Activated naive CD8-positive, alpha-beta T cell treated with anti-CD3 and anti-CD28 coated beads, Interleukin-2, amount 50 U/mL, for 24 hours (primary cell): ENCODE results near the gene EHD3.

Source experiments
- ATAC-seq: fragments of 150-1000 bp; cut with Tn5 transposase; one replicate; pipeline ENCODE4 v1.10.0; 2021
- DNase-seq: peaks from one replicate; pipeline ENCODE4 v3.0.0; 2021
- H3K27ac Mint-ChIP-seq: one replicate; pipeline ENCODE4 v1.8.0; 2021; ENCODE audit warnings: mild to moderate bottlenecking, mixed read lengths
- H3K27me3 Mint-ChIP-seq: one replicate; pipeline ENCODE4 v1.8.0; 2021; ENCODE audit warnings: mixed read lengths
- H3K36me3 Mint-ChIP-seq: one replicate; pipeline ENCODE4 v1.8.0; 2021; ENCODE audit warnings: low read depth, mixed read lengths
- H3K4me1 Mint-ChIP-seq: one replicate; pipeline ENCODE4 v1.8.0; 2021; ENCODE audit warnings: mixed read lengths
- H3K4me3 Mint-ChIP-seq: one replicate; pipeline ENCODE4 v1.8.0; 2021; ENCODE audit warnings: mild to moderate bottlenecking, moderate library complexity, mixed read lengths
- H3K9me3 Mint-ChIP-seq: one replicate; pipeline ENCODE4 v1.8.0; 2021; ENCODE audit warnings: mixed read lengths

The EHD3 gene

DNA sequence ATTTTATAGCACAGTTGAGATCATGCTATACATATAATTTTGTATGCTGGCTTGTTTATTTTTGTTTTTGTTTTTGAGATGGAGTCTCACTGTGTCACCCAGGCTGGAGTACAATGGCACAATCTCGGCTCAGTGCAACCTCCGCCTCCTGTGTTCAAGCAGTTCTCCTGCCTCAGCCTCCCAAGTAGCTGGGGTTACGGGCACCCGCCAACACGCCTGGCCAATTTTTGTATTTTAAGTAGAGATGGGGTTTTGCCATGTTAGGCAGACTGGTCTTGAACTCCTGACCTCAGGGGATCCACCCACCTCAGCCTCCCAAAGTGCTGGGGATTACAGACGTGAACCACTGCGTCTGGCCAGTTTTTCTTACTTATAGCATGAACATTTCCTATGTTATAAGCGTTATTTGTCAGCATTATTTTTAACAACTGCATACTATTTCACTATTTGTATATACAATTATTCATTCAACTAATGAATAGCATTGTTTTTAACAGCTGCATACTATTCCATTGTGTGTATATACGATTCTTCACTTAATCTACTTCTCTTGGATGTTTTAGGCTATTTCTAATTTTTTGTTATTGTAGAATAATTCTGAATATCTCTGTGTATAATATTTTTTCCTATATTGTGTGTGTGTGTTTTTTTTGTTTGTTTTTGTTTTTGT lies 3.5 kb downstream of the EHD3 start:
- Mint-ChIP-seq H3K27ac (no peak overlapping the region), H3K4me1 (peaks cover 21% of the 10 kb centered on the region), H3K27me3 (no peaks in the 10 kb centered on the region), H3K4me3 (no peak overlapping the region), H3K9me3 (no peaks in the 10 kb centered on the region), H3K36me3 (no peaks in the 10 kb centered on the region)
- DNase-seq (no peak), ATAC-seq (no peak)

DNA sequence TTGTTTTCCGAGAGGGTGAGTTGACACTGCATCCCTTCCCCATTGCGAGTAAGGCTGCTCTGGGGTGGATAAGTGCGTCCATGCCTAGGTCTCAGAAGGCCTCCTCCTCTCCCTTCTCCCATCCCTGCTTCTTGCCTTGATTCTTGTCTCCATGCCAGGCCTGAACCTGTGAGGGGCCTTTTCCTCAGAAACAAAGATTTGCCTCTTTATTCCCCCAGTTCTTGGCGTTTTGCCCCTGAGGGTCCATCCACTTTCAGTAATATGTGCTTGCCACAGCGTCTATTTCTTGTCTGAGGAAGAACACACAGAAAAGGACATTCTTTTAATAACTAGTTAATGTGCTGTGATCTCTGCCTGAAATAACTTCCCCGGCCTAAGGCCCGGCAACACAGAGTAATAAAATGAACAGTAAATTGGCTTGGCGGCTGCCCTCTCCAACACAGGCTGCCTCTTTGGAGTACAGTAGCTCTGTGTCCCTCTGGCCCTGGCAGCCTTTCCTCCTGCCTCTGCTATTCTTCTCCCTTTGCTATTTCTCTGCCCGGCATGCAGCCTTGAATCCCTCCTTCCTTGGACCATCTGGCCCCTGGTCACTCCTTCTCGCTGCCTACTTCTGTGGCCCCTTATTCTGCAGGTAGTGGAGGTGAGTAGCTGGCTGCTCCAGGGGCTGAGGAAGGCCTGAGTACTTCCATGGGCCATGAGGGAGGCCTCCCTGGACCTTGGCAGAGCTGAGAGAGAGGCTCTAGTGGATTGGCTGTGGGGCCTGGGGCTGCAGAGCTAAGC lies 4.4 kb downstream of the EHD3 start:
- H3K36me3 Mint-ChIP-seq, result no peaks in the 10 kb centered on the region
- peaks cover 17% of the 10 kb centered on the region for H3K4me1 Mint-ChIP-seq
- no peak overlapping the region for H3K4me3 Mint-ChIP-seq
- H3K27me3 Mint-ChIP-seq, result no peaks in the 10 kb centered on the region
- DNase-seq (no peak), ATAC-seq (no peak)
- no peak overlapping the region for H3K27ac Mint-ChIP-seq
- H3K9me3 Mint-ChIP-seq, result no peaks in the 10 kb centered on the region

DNA sequence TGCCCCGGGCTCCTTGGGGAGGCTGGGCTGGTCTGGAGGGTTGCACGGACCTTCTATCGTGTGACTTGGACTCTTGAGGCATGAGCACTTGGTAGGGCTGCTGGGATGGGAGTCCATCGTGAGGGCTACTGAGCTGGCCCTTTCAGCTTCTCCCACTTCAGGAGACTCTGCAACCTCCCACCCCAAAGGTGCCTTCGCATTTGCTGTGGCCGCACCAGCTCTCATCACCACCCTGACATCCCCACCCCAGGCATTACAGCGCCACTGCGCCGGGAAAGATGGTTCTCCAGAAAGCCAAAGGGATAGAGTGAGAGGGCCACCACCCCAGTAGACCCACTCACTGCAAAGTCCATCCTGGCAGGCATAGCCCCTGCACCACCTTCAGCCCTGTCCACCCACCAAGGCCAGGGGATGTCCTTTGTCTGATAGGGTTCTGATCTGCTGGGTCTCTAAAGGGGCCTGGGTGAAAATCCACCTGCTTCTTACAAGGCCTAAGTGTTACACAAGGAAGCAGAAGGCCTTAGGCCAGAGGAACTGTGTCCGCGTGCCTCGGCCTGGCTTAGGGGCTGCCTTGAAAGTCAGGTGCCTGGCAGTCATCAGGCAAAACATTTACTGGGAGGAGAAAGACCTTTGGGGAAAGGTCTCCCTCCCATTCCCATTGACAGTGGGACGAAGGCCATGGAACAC lies 5.1 kb downstream of the EHD3 start:
- no peak overlapping the region for H3K4me3 Mint-ChIP-seq
- no peaks in the 10 kb centered on the region for H3K9me3 Mint-ChIP-seq
- H3K27me3 Mint-ChIP-seq, result no peaks in the 10 kb centered on the region
- H3K36me3 Mint-ChIP-seq, result peaks cover under 1% of the 10 kb centered on the region
- DNase-seq, result no peak
- no peak for ATAC-seq
- H3K4me1 Mint-ChIP-seq, result peaks cover 12% of the 10 kb centered on the region
- no peak overlapping the region for H3K27ac Mint-ChIP-seq

DNA sequence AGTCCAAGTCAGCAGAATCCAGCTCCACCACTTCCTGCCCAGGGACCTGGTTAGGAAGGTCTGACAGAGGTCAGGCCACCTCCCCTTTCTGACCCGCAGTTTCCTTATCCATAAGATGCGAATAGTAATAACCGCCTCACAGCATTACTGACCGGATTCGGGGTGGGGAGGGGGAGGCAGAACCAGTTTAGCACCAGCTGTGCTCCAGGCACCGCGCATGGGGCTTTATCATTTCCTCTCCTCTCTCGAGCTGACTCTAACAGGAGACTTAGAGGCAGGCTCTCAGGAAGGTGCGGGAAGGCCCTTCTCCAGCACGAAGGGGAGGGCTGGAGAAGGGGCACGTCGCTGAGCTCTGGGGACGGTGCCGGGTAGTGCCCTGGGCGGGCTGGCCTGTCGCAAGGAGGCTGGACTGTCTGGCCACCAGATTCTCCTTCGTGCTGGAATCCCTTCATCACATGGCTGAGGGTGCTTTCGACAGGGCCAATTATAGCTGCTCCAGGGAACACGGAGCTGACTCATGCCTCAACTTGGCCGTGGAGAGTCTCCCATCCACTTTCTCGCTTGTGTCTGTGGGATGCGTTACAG lies 5.7 kb downstream of the EHD3 start:
- no peak overlapping the region for H3K4me3 Mint-ChIP-seq
- H3K27ac Mint-ChIP-seq, result no peak overlapping the region
- H3K4me1 Mint-ChIP-seq, result peaks cover 11% of the 10 kb centered on the region
- DNase-seq, result no peak
- H3K9me3 Mint-ChIP-seq, result no peaks in the 10 kb centered on the region
- peaks cover 2% of the 10 kb centered on the region for H3K36me3 Mint-ChIP-seq
- ATAC-seq, result no peak
- no peaks in the 10 kb centered on the region for H3K27me3 Mint-ChIP-seq

DNA sequence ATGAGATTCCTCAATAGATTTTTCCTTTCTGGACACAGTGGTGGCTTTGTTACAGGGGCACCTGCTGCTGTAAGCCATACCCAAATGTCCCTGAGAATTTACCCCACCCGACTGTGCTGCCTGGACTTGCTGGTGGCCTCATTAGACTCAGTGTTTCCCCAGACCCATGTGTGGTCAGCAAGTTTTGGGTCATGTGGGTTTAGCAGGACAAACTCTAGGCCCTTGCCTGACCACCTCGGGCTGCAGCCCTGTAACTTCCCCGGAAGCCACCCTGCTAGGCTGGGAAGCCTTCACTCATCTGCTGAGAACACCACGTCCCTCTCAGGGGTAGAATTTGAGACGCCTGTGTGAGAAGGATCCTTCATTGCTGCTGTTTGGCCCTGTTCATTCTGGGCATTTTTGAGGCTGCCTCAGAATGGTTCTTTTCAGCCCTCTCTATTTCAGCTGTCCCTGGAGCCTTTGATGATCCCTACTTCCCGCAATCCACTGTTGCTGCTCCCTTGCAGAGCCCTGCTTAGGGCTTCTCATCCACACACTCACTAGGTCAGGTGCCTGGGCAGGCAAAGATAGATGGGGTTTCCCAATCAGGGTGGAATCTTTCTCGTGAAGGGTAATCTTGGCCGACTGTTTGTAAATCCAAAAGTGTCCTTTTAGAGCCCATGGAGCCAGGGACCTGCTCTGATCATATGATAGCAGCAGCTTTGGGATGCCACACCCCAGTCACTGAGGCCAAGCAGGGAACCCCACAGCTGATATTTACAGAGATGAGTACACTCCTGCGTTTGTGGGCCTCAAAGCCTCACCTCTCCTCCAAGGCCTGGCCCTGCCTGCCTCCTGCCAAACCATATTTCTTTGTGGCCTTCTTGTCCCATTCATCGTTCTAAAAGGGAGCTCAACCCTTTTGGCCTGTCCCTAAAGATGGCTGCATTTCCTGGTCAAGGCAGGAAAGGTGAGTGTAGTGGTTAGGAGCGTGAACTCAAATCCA lies 6.7 kb downstream of the EHD3 start:
- Mint-ChIP-seq H3K4me1 (peaks cover 2% of the 10 kb centered on the region), H3K4me3 (no peak overlapping the region), H3K36me3 (peaks cover 2% of the 10 kb centered on the region), H3K27ac (no peak overlapping the region), H3K9me3 (no peaks in the 10 kb centered on the region), H3K27me3 (no peaks in the 10 kb centered on the region)
- ATAC-seq (no peak), DNase-seq (no peak)

DNA sequence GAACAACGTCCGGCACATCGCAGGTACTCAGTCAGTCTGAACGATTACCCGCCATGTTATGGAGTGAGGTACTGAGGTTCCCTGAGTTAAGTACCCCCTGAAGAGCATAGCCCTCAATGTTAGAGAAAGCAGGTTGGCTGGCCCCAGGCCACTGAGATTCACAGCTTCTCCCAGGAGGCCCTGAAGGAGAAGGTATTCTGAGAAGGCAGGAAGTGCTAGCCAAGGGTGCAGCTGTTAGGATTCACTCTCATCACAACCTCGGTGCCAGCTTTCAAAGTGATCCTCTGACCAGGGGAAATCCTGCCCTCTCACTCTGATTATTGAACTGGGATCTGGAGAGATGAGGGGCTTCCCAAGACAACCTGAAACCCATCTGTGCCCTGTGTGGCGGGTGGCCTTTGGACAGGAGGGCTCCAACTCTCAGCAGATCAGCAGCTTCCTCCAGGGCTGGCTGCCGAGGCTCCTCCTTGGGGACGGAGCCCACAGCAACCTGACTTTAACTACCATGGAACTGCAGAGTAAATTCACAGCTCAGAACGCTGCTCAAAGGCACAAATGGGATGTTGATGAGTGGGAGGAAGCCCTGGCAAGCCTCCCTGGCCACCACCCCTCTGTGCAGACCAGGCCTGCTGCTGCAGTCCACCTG lies 7.8 kb downstream of the EHD3 start:
- Mint-ChIP-seq H3K27me3 (no peaks in the 10 kb centered on the region), H3K4me1 (peaks cover 2% of the 10 kb centered on the region), H3K4me3 (no peak overlapping the region), H3K9me3 (no peaks in the 10 kb centered on the region), H3K36me3 (peaks cover 2% of the 10 kb centered on the region), H3K27ac (no peak overlapping the region)
- DNase-seq, result no peak
- ATAC-seq, result no peak

DNA sequence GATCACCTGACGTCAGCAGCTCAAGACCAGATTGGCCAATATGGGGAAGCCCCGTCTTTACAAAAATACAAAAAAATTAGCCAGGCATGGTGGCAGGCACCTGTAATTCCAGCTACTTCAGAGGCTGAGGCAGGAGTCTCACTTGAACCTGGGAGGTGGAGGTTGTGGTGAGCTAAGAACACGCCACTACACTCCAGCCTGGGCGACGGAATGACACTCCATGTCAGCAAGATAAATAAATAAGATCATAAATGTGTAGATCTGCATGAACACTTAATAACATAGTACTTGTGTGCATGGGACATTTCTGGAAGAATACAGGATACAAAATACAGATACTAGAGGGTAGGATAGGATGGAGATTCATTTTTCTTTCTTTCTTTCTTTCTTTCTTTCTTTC lies 9.1 kb downstream of the EHD3 start:
- peaks cover 2% of the 10 kb centered on the region for H3K36me3 Mint-ChIP-seq

DNA sequence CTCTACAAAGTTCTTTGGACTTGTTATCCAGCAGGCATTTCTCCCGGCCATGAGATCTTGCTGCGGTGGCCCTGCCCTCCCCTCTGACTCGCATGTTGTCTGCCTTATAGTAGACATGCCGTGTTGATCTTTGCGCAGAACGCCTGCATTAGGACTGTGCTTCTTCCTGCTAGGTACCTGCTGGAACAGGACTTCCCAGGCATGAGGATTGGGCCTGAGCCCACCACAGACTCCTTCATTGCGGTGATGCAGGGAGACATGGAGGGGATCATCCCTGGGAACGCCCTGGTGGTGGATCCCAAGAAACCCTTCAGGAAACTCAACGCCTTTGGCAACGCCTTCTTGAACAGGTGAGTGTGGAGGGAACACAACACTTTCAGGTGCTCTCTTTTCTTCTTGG lies 10.1 kb downstream of the EHD3 start:
- Mint-ChIP-seq H3K36me3 (peaks cover 2% of the 10 kb centered on the region), H3K27me3 (no peaks in the 10 kb centered on the region), H3K9me3 (no peaks in the 10 kb centered on the region), H3K4me1 (peaks cover 2% of the 10 kb centered on the region), H3K27ac (no peak overlapping the region), H3K4me3 (no peak overlapping the region)
- ATAC-seq (no peak), DNase-seq (no peak)

More for the DNA sequence above, 9.1 kb downstream of the EHD3 start:
- H3K9me3 Mint-ChIP-seq, result no peaks in the 10 kb centered on the region
- H3K27ac Mint-ChIP-seq, result no peak overlapping the region
- peaks cover 2% of the 10 kb centered on the region for H3K4me1 Mint-ChIP-seq
- DNase-seq (no peak), ATAC-seq (no peak)
- no peak overlapping the region for H3K4me3 Mint-ChIP-seq
- H3K27me3 Mint-ChIP-seq, result no peaks in the 10 kb centered on the region

DNA sequence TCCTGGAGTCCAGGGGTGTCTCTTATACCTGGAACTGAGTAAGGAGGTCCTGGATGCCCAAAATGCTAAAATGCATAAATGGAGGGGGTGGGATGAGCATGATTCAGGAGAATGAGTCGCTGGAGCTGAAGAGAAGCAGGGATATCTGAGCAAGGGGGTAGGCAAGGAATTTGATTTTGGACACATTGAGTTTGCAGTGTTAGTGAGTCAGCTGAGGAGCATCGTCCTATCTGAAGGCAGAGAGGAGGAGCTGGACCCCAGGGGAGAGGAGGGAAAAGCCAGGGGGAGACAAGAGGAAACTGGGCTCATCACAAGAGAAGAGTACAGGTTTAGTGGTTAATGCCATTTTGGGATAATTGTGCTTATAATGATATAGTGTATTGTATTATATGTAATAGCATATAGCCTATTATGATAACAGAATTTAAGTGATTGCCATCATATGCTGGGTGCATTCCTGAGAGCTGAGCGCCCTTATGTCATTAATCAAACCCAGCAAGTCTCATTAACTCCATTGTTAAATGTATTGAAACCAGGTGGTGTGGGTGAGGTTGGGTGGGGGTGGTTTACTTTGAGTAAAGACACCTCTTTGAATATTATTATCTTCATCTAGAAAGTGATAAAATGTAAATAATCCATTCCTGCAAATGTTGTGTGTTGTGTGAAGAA lies 12.4 kb downstream of the EHD3 start:
- Mint-ChIP-seq H3K36me3 (peaks cover 2% of the 10 kb centered on the region), H3K27ac (no peak overlapping the region), H3K4me1 (peaks cover 2% of the 10 kb centered on the region), H3K9me3 (no peaks in the 10 kb centered on the region), H3K4me3 (no peak overlapping the region), H3K27me3 (no peaks in the 10 kb centered on the region)
- no peak for DNase-seq
- no peak for ATAC-seq

DNA sequence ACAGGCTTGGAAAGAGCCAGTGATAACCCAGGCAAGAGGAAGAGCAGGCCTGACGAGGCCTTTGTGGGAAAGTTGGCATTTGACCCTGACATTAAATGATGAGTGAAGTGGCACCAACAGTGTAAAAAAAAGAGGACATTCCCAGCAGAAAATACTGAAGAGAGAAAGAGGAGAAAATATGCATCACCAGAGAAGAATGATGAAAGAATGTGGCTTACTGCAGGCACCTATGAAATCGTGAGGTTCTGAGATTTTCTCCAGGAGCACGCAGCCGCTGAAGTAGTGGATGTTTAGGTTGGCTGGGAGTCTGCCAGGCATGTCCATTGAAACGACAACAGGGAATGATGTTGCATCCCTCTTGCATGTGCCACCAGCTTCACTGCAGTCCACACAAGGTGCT lies 13.8 kb downstream of the EHD3 start:
- Mint-ChIP-seq H3K36me3 (peaks cover 2% of the 10 kb centered on the region), H3K4me3 (no peak overlapping the region), H3K4me1 (peaks cover 3% of the 10 kb centered on the region), H3K27ac (no peak overlapping the region), H3K9me3 (no peaks in the 10 kb centered on the region), H3K27me3 (no peaks in the 10 kb centered on the region)
- ATAC-seq (no peak), DNase-seq (no peak)

DNA sequence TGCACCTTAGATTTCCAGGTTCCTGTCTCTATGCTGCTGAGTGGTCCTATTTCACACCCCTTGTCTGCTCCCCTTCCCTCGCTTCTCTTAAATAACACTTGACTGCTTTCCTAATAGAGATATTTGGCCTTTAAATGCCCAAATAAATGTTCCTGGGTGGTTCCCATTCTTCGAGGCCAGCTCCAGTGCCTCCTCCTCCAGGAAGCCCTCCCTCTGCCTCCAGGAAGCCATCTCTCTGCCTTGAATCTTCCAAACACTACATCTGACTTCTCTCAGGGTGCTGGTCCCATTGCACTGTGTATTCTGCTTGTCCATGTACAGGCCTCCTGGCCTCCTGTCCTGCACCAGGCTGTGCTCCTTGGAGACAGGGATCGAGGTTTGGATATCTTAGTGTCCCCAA lies 14.2 kb downstream of the EHD3 start:
- no peaks in the 10 kb centered on the region for H3K27me3 Mint-ChIP-seq
- no peaks in the 10 kb centered on the region for H3K9me3 Mint-ChIP-seq
- peaks cover 3% of the 10 kb centered on the region for H3K4me1 Mint-ChIP-seq
- no peak overlapping the region for H3K4me3 Mint-ChIP-seq
- ATAC-seq, result no peak
- H3K27ac Mint-ChIP-seq, result no peak overlapping the region
- no peak for DNase-seq
- peaks cover 2% of the 10 kb centered on the region for H3K36me3 Mint-ChIP-seq

DNA sequence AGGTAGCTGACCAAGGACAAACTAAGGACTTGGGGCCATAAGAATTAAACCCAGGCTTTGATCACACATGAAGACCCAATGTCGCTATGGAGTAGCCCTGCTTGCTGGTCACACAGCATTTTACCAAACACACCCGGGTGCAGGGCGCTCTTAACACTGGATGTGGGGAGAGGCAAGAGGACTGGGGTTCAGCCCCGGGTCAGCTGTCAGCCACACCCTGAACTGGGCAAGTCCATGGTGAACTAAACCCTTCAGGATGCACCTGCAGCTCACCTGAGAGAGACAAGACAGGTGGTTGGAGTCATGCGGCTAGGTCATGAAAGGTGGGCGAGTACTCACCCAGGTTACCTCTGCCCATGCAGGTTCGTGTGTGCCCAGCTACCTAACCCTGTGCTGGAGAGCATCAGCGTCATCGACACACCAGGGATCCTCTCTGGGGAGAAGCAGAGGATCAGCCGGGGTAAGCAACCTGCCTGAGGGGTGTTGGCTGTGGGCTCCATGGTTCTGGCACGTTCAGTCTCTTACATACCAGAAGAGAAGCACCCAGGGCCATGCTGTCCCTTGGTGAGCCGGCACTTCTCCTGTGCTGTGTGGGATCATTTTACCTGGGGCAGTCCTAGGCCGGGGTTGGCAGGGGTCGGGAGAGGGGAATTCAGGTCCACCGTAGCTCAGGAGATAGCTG lies 15.2 kb downstream of the EHD3 start:
- Mint-ChIP-seq H3K4me1 (peaks cover 3% of the 10 kb centered on the region), H3K4me3 (no peak overlapping the region), H3K9me3 (no peaks in the 10 kb centered on the region), H3K27ac (no peak overlapping the region), H3K27me3 (no peaks in the 10 kb centered on the region), H3K36me3 (peaks cover under 1% of the 10 kb centered on the region)
- ATAC-seq (no peak), DNase-seq (no peak)

DNA sequence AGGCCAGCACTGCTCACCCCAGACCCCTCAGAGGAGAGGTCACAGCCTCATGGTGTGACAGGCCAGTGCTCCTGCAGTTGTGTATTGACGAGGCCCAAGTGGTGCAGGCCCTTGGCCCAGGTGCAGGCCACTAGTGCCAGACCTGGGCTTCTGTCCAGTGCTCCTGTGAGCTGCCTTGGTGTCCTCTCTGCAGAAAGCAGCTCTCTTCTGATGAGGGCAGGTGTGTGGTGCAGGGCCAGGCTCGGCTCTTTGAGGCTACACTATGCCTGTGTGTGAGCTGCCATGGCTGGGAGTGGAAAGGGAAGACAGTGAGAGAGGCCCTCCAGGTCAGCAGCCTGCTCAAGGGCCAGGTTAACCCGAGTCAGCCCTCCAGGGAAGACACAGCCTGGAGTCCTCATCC lies 17.1 kb downstream of the EHD3 start:
- DNase-seq, result no peak
- Mint-ChIP-seq H3K4me1 (peaks cover 5% of the 10 kb centered on the region), H3K9me3 (no peaks in the 10 kb centered on the region), H3K27ac (no peak overlapping the region), H3K27me3 (no peaks in the 10 kb centered on the region), H3K4me3 (no peak overlapping the region), H3K36me3 (no peaks in the 10 kb centered on the region)
- no peak for ATAC-seq
